ENCODE results near the gene FCRLB. TPM values are rescaled to one million over a fixed set of nuclear protein-coding genes. Genes with fewer than 3 reads are reported as not detected.
A peak's percentile ranks its signal among the peaks of the same experiment; 100 is the strongest.

Gene FCRLB
- total and polyA plus RNA-seq, 9 of the 15 experiments (the other 6 are each of a cell fraction or from before 2014, with no cell fraction given), result 0.20 to 4.6 (median 1.3) TPM

DNA sequence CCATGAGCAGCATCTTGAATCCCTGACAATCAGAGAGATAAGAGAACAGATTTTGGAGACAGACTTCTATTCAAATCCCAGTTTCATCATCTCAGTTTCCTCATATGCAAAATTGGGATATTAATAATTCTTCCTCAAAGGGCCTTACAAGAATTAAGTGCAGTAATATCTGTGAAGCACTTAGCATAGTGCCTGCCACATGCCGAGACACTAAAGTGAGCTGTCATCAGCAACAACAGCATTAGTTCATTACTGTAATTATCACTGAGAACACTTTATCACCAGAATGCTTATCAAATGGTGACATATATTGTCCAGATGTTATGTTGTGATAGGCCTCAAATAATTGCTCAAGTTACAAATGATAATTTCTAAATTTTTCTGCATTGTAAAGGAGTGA, 922 bp upstream of the FCRLB start (continued):
- TF ChIP-seq NONO (IDR thresholded peaks at IDR 0.05; ENCODE audit: low read depth in 2 of 2, low read length in 1 of 2) (no peak), USF1 (CRISPR knock-in tag; IDR thresholded peaks at IDR 0.05) (no peak), ZNF395 (CRISPR knock-in tag; IDR thresholded peaks at IDR 0.05) (no peak), ZNF277 (CRISPR knock-in tag; IDR thresholded peaks at IDR 0.05; ENCODE audit: borderline replicate concordance) (no peak), POLR2B (IDR thresholded peaks at IDR 0.05; ENCODE audit: low read depth, partially characterized antibody) (no peak), RBM17 (IDR thresholded peaks at IDR 0.05; ENCODE audit: borderline replicate concordance, low read depth, low read length) (no peak), HMG20A (CRISPR knock-in tag; conservative IDR thresholded peaks at IDR 0.05) (no peak), MEF2D (tag; conservative IDR thresholded peaks at IDR 0.05; ENCODE audit: low read depth) (no peak), TFAP4 (CRISPR knock-in tag; IDR thresholded peaks at IDR 0.05; ENCODE audit: borderline replicate concordance) (no peak), TCF7 (IDR thresholded peaks at IDR 0.05; ENCODE audit: borderline replicate concordance) (no peak), ZNF24 (IDR thresholded peaks at IDR 0.05) (peak; percentile 62; the same call in 1 of the 2 replicates), ZNF766 (CRISPR knock-in tag; conservative IDR thresholded peaks at IDR 0.05) (no peak), TCF3 (CRISPR knock-in tag; IDR thresholded peaks at IDR 0.05) (peak; percentile 5; the same call in 1 of the 2 replicates), SIRT6 (IDR thresholded peaks at IDR 0.05; ENCODE audit: low read depth, low read length) (no peak), PPARD (CRISPR knock-in tag; IDR thresholded peaks at IDR 0.05) (no peak), E2F3 (CRISPR knock-in tag; IDR thresholded peaks at IDR 0.05) (no peak), ZNF316 (IDR thresholded peaks at IDR 0.05) (no peak), ADNP (tag; IDR thresholded peaks at IDR 0.05) (no peak), ATF4 (CRISPR knock-in tag; IDR thresholded peaks at IDR 0.05) (no peak)
- TF ChIP-seq, protein P1, sequence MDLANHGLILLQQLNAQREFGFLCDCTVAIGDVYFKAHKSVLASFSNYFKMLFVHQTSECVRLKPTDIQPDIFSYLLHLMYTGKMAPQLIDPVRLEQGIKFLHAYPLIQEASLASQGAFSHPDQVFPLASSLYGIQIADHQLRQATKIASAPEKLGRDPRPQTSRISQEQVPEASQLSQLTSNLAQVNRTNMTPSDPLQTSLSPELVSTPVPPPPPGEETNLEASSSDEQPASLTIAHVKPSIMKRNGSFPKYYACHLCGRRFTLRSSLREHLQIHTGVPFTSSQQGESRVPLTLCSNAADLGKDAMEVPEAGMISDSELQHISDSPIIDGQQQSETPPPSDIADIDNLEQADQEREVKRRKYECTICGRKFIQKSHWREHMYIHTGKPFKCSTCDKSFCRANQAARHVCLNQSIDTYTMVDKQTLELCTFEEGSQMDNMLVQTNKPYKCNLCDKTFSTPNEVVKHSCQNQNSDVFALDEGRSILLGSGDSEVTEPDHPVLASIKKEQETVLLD (IDR thresholded peaks at IDR 0.05), result no peak
- TF ChIP-seq, protein P2, sequence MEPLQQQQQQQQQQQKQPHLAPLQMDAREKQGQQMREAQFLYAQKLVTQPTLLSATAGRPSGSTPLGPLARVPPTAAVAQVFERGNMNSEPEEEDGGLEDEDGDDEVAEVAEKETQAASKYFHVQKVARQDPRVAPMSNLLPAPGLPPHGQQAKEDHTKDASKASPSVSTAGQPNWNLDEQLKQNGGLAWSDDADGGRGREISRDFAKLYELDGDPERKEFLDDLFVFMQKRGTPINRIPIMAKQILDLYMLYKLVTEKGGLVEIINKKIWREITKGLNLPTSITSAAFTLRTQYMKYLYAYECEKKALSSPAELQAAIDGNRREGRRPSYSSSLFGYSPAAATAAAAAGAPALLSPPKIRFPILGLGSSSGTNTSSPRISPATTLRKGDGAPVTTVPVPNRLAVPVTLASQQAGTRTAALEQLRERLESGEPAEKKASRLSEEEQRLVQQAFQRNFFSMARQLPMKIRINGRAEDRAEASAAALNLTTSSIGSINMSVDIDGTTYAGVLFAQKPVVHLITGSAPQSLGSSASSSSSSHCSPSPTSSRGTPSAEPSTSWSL (CRISPR knock-in tag; IDR thresholded peaks at IDR 0.05; ENCODE audit: borderline replicate concordance), result no peak

Measured in K562 (cell line).